MM.1S (cell line): ENCODE measurements around the gene KCNQ2.

Experiments
- CTCF ChIP-seq: fragments of 300-600 bp; sonication (generic); IDR thresholded peaks from 2 replicates; pipeline ENCODE4 v1.5.1; 2016; ENCODE audit warnings: antibody characterized with exemption, low read length, mixed read lengths
- EZH2 ChIP-seq: fragments of 300-600 bp; sonication (generic); optimal IDR thresholded peaks from 2 replicates; pipeline ENCODE3; 2017; ENCODE audit warnings: low read depth, mild to moderate bottlenecking, antibody characterized with exemption, low read length, mixed read lengths

GRCh38 chr20:63364801-63365585 lies 107.5 kb downstream of the KCNQ2 start:
- no peak for TF ChIP-seq EZH2
- TF ChIP-seq CTCF, result no peak
